ENCODE data around the gene CA6. TPM values are rescaled to one million over a fixed set of nuclear protein-coding genes. Genes with fewer than 3 reads are reported as not detected.
A peak's percentile ranks its signal among the peaks of the same experiment; 100 is the strongest.

CA6 gene
- total RNA-seq, 1 donor from 2014 or later, result not detected

- H3K9me3 Mint-ChIP-seq (ENCODE audit: low read depth), result no peaks in the 10 kb centered on the region
- no peaks in the 10 kb centered on the region for H3K27me3 Mint-ChIP-seq
- H3K4me1 Mint-ChIP-seq (ENCODE audit: low read depth), result no peaks in the 10 kb centered on the region
- H3K27ac Mint-ChIP-seq, result no peak overlapping the region
- TF ChIP-seq, protein P1, sequence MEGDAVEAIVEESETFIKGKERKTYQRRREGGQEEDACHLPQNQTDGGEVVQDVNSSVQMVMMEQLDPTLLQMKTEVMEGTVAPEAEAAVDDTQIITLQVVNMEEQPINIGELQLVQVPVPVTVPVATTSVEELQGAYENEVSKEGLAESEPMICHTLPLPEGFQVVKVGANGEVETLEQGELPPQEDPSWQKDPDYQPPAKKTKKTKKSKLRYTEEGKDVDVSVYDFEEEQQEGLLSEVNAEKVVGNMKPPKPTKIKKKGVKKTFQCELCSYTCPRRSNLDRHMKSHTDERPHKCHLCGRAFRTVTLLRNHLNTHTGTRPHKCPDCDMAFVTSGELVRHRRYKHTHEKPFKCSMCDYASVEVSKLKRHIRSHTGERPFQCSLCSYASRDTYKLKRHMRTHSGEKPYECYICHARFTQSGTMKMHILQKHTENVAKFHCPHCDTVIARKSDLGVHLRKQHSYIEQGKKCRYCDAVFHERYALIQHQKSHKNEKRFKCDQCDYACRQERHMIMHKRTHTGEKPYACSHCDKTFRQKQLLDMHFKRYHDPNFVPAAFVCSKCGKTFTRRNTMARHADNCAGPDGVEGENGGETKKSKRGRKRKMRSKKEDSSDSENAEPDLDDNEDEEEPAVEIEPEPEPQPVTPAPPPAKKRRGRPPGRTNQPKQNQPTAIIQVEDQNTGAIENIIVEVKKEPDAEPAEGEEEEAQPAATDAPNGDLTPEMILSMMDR (IDR thresholded peaks at IDR 0.05; ENCODE audit: unreplicated experiment), result no peak
- DNase-seq (ENCODE audit: low spot score, unreplicated experiment), result no peak
- H3K36me3 Mint-ChIP-seq (ENCODE audit: insufficient read depth), result peaks cover 1% of the 10 kb centered on the region
- no peak overlapping the region for H3K4me3 Mint-ChIP-seq (ENCODE audit: low read depth)
Observed at GRCh38 chr1:8903410-8903809, 42.3 kb upstream of the CA6 start.

DNA sequence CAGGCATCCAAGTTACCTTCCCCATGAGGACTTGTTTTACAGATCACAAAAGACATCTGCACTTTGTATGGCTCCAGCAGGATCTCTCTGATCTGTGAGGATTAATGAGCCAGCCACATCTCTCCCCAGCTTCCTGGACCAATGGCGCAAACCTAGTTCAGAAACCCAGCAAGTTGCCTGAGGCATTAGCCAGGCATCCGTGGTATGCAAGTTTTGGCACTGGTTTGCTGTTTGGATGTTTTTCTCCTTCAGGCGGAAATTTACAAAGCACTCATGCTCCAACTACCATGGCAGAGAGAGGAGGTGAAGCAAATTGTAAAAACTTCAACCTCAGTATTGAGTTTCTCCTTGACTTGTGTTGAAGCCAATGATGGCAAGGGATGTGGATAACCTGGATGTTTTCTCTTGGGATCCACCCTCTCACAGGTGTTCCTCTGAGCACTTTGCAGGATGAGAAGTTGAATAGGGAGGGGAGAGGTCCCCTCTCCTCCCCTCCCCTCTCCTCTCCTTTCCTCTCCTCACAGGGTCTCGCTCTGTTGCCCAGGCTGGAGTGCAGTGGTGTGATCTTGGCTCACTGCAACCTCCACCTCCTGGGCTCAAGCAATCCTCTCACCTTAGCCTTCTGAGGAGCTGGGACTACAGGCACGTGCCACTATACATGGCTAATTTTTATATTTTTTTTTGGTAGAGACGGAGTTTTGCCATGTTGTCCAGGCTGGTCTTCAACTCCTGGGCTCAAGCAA lies 41.6 kb upstream of the CA6 start:
- Mint-ChIP-seq H3K27ac (no peak overlapping the region), H3K4me1 (ENCODE audit: low read depth) (no peaks in the 10 kb centered on the region), H3K9me3 (ENCODE audit: low read depth) (no peaks in the 10 kb centered on the region), H3K36me3 (ENCODE audit: insufficient read depth) (no peaks in the 10 kb centered on the region), H3K27me3 (no peaks in the 10 kb centered on the region), H3K4me3 (ENCODE audit: low read depth) (no peak overlapping the region)
- TF ChIP-seq, protein P1 (IDR thresholded peaks at IDR 0.05; ENCODE audit: unreplicated experiment), result no peak
- no peak for DNase-seq (ENCODE audit: low spot score, unreplicated experiment)

DNA sequence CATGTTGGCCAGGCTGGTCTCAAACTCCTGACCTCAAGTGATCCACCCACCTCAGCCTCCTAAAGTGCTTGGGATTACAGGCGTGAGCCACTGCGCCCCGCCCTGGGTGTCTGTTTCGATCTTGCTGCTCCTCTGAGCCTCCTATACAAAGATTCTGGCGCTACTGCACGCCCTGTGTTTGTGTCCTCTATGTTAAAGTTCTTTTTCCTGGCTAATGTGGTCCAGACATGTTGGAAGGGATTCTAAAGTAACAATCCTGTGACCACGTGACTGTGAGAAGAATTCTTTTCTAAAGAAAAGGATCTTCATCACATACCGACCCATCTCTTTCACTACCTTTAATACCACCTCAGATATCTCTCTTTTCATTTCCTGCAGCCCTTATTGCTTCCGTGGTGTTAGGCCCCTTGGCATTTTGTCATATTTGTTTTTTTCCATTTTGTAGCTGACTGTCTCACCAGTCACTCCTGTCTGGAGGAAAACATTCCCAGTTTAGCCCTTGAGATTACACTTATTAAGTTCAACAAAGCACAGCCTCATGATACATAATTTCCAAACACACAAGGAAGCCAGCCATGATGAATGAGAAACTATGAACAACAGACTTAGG lies 40.0 kb upstream of the CA6 start:
- no peaks in the 10 kb centered on the region for H3K4me1 Mint-ChIP-seq (ENCODE audit: low read depth)
- no peak overlapping the region for H3K27ac Mint-ChIP-seq
- no peaks in the 10 kb centered on the region for H3K27me3 Mint-ChIP-seq
- DNase-seq (ENCODE audit: low spot score, unreplicated experiment), result no peak
- H3K9me3 Mint-ChIP-seq (ENCODE audit: low read depth), result peaks cover 6% of the 10 kb centered on the region
- no peak overlapping the region for H3K4me3 Mint-ChIP-seq (ENCODE audit: low read depth)
- H3K36me3 Mint-ChIP-seq (ENCODE audit: insufficient read depth), result peaks cover 3% of the 10 kb centered on the region
- TF ChIP-seq, protein P1 (IDR thresholded peaks at IDR 0.05; ENCODE audit: unreplicated experiment), result no peak

- no peak overlapping the region for H3K4me3 Mint-ChIP-seq (ENCODE audit: low read depth)
- no peaks in the 10 kb centered on the region for H3K27me3 Mint-ChIP-seq
- TF ChIP-seq, protein P1 (IDR thresholded peaks at IDR 0.05; ENCODE audit: unreplicated experiment), result no peak
- no peak for DNase-seq (ENCODE audit: low spot score, unreplicated experiment)
- H3K36me3 Mint-ChIP-seq (ENCODE audit: insufficient read depth), result peaks cover 3% of the 10 kb centered on the region
- peaks cover 8% of the 10 kb centered on the region for H3K9me3 Mint-ChIP-seq (ENCODE audit: low read depth)
- peaks cover 2% of the 10 kb centered on the region for H3K4me1 Mint-ChIP-seq (ENCODE audit: low read depth)
- peak overlapping the region; percentile 43 for H3K27ac Mint-ChIP-seq
Observed at GRCh38 chr1:8908388-8909151, 37.1 kb upstream of the CA6 start.

GRCh38 chr1:8910331-8910730 lies 35.3 kb upstream of the CA6 start:
- TF ChIP-seq, protein P1 (IDR thresholded peaks at IDR 0.05; ENCODE audit: unreplicated experiment), result no peak
- DNase-seq (ENCODE audit: low spot score, unreplicated experiment), result no peak
- peaks cover 3% of the 10 kb centered on the region for H3K36me3 Mint-ChIP-seq (ENCODE audit: insufficient read depth)
- H3K27me3 Mint-ChIP-seq, result peaks cover 5% of the 10 kb centered on the region
- peaks cover 8% of the 10 kb centered on the region for H3K9me3 Mint-ChIP-seq (ENCODE audit: low read depth)
- no peak overlapping the region for H3K4me3 Mint-ChIP-seq (ENCODE audit: low read depth)
- H3K27ac Mint-ChIP-seq, result no peak overlapping the region
- peaks cover 8% of the 10 kb centered on the region for H3K4me1 Mint-ChIP-seq (ENCODE audit: low read depth)

Data from progenitor cell of endocrine pancreas (in vitro differentiated cells).